Ishikawa (cell line): Measurements from ENCODE around the gene FN3K.

Source experiments
- EGR1 ChIP-seq: IDR thresholded peaks from 2 replicates; pipeline ENCODE4 v1.6.1; 2012
- EP300 ChIP-seq: IDR thresholded peaks from 2 replicates; pipeline ENCODE4 v1.6.1; 2012; ENCODE audit warnings: borderline replicate concordance
- MAX ChIP-seq: IDR thresholded peaks from 2 replicates; pipeline ENCODE4 v1.6.1; 2012
- TAF1 ChIP-seq: IDR thresholded peaks from 2 replicates; pipeline ENCODE4 v1.6.1; 2012; ENCODE audit warnings: low read depth, mild to moderate bottlenecking
- USF1 ChIP-seq: IDR thresholded peaks from 2 replicates; pipeline ENCODE4 v1.6.1; 2012

GRCh38 chr17:82689077-82689476 lies 46.3 kb upstream of the FN3K start:
- no peak for TF ChIP-seq EP300
- TF ChIP-seq USF1 = no peak
- no peak for TF ChIP-seq MAX
- TF ChIP-seq EGR1 = no peak
- TF ChIP-seq TAF1 = no peak
